Activated naive CD8-positive, alpha-beta T cell (primary cell): Measurements from ENCODE around the gene GNB5.

ENCODE experiments used
- H3K27ac Mint-ChIP-seq: one replicate; pipeline ENCODE4 v1.8.0; 2021; ENCODE audit warnings: mixed read lengths
- H3K27me3 Mint-ChIP-seq: one replicate; pipeline ENCODE4 v1.8.0; 2021; ENCODE audit warnings: mixed read lengths
- H3K36me3 Mint-ChIP-seq: one replicate; pipeline ENCODE4 v1.8.0; 2021; ENCODE audit warnings: mixed read lengths
- H3K4me1 Mint-ChIP-seq: one replicate; pipeline ENCODE4 v1.8.0; 2021; ENCODE audit warnings: low read depth, mixed read lengths
- H3K4me3 Mint-ChIP-seq: one replicate; pipeline ENCODE4 v1.8.0; 2021; ENCODE audit warnings: mild to moderate bottlenecking, mixed read lengths
- H3K9me3 Mint-ChIP-seq: one replicate; pipeline ENCODE4 v1.8.0; 2021; ENCODE audit warnings: low read depth, mixed read lengths

The GNB5 gene

GRCh38 chr15:52220251-52220650 is 29.1 kb upstream of the GNB5 start:
- H3K36me3 Mint-ChIP-seq, result no peaks in the 10 kb centered on the region
- H3K4me1 Mint-ChIP-seq, result peaks cover 21% of the 10 kb centered on the region
- H3K27ac Mint-ChIP-seq, result no peak overlapping the region
- H3K4me3 Mint-ChIP-seq, result no peak overlapping the region
- H3K9me3 Mint-ChIP-seq, result no peaks in the 10 kb centered on the region
- H3K27me3 Mint-ChIP-seq, result no peaks in the 10 kb centered on the region

- H3K4me3 Mint-ChIP-seq, result no peak overlapping the region
- no peaks in the 10 kb centered on the region for H3K27me3 Mint-ChIP-seq
- no peaks in the 10 kb centered on the region for H3K9me3 Mint-ChIP-seq
- no peak overlapping the region for H3K27ac Mint-ChIP-seq
- peaks cover 21% of the 10 kb centered on the region for H3K4me1 Mint-ChIP-seq
- H3K36me3 Mint-ChIP-seq, result no peaks in the 10 kb centered on the region
Measured at GRCh38 chr15:52218816-52219215, 27.6 kb upstream of the GNB5 start.

GRCh38 chr15:52218371-52218770 is 27.2 kb upstream of the GNB5 start:
- Mint-ChIP-seq H3K27ac (no peak overlapping the region), H3K36me3 (no peaks in the 10 kb centered on the region), H3K4me1 (peaks cover 21% of the 10 kb centered on the region), H3K27me3 (no peaks in the 10 kb centered on the region), H3K9me3 (no peaks in the 10 kb centered on the region), H3K4me3 (no peak overlapping the region)

DNA sequence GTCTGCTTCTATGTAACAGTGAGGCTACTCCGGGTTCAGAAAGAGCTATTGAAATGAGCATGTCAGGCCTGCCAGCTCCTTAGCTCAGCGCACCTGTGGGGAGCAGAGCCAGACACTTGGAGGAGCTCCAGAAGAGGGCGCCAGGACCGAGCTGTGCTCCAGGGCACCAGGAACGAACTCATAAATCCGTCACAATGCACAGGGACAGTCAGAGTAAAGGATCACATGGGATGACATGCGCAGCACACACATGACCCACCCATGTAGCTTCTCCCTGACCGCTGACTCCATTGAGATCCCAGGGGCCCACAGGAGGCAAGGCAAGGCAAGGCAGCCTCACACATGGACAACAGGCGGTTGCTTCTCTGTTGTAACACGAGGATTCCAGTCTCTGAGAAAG is 26.0 kb upstream of the GNB5 start:
- Mint-ChIP-seq H3K4me3 (no peak overlapping the region), H3K4me1 (peaks cover 14% of the 10 kb centered on the region), H3K27me3 (no peaks in the 10 kb centered on the region), H3K9me3 (no peaks in the 10 kb centered on the region), H3K27ac (no peak overlapping the region), H3K36me3 (no peaks in the 10 kb centered on the region)

DNA sequence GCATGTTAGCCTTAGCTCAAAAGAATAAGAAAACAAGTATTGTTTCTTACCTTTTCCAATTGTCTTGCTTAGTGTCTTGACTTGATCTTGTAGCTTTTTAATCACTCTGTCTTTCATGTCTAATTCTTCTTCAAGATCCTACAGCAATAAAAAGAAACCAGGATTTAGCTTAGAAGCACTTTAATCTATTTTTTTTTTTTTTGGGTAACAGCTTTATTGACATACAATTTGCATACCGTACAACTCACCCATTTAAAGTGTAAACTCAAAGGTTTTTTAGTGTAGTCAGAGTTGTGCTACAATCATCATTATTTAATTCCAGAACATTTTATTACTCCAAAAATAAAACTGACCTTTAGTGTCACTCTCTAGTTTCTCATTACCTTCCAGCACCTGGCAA is 23.4 kb upstream of the GNB5 start:
- Mint-ChIP-seq H3K27ac (no peak overlapping the region), H3K27me3 (no peaks in the 10 kb centered on the region), H3K36me3 (no peaks in the 10 kb centered on the region), H3K4me1 (no peaks in the 10 kb centered on the region), H3K9me3 (no peaks in the 10 kb centered on the region), H3K4me3 (no peak overlapping the region)

- H3K27ac Mint-ChIP-seq, result no peak overlapping the region
- H3K4me1 Mint-ChIP-seq, result no peaks in the 10 kb centered on the region
- no peaks in the 10 kb centered on the region for H3K27me3 Mint-ChIP-seq
- H3K4me3 Mint-ChIP-seq, result no peak overlapping the region
- H3K36me3 Mint-ChIP-seq, result no peaks in the 10 kb centered on the region
- H3K9me3 Mint-ChIP-seq, result no peaks in the 10 kb centered on the region
Measured at GRCh38 chr15:52213206-52213605, 22.0 kb upstream of the GNB5 start.

GRCh38 chr15:52208306-52208946 is 17.2 kb upstream of the GNB5 start:
- Mint-ChIP-seq H3K9me3 (no peaks in the 10 kb centered on the region), H3K4me3 (no peak overlapping the region), H3K27me3 (no peaks in the 10 kb centered on the region), H3K27ac (no peak overlapping the region), H3K4me1 (no peaks in the 10 kb centered on the region), H3K36me3 (no peaks in the 10 kb centered on the region)

GRCh38 chr15:52207191-52207590 is 16.0 kb upstream of the GNB5 start:
- no peak overlapping the region for H3K4me3 Mint-ChIP-seq
- no peaks in the 10 kb centered on the region for H3K27me3 Mint-ChIP-seq
- H3K27ac Mint-ChIP-seq, result no peak overlapping the region

GRCh38 chr15:52206446-52206845 is 15.3 kb upstream of the GNB5 start:
- Mint-ChIP-seq H3K27ac (peak overlapping the region; percentile 17), H3K4me1 (no peaks in the 10 kb centered on the region), H3K36me3 (no peaks in the 10 kb centered on the region), H3K27me3 (no peaks in the 10 kb centered on the region), H3K9me3 (no peaks in the 10 kb centered on the region), H3K4me3 (no peak overlapping the region)

More at GRCh38 chr15:52207191-52207590, 16.0 kb upstream of the GNB5 start:
- H3K4me1 Mint-ChIP-seq, result no peaks in the 10 kb centered on the region
- H3K9me3 Mint-ChIP-seq, result no peaks in the 10 kb centered on the region
- no peaks in the 10 kb centered on the region for H3K36me3 Mint-ChIP-seq

DNA sequence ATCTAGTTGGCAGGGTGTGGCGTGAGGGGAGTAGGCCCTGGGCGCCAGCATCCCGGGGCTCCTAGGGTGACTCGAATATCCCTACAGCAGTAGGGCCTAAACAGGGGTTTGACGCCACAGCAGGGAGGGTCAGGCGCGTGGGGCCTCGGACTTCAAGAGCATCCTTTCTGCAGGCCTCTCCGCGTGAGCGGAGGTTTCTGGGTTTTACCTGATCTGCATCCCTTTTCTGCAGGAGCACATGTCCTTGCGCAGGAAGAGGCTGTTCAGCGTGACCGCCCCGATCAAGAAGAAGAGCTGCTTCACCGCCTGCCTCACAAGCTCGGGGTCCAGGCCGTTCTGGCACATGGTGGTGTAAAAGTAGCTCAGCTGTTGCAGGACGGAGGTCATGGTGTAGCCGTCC is 13.5 kb upstream of the GNB5 start:
- Mint-ChIP-seq H3K9me3 (no peaks in the 10 kb centered on the region), H3K27ac (no peak overlapping the region), H3K27me3 (no peaks in the 10 kb centered on the region), H3K36me3 (no peaks in the 10 kb centered on the region), H3K4me3 (no peak overlapping the region), H3K4me1 (no peaks in the 10 kb centered on the region)

DNA sequence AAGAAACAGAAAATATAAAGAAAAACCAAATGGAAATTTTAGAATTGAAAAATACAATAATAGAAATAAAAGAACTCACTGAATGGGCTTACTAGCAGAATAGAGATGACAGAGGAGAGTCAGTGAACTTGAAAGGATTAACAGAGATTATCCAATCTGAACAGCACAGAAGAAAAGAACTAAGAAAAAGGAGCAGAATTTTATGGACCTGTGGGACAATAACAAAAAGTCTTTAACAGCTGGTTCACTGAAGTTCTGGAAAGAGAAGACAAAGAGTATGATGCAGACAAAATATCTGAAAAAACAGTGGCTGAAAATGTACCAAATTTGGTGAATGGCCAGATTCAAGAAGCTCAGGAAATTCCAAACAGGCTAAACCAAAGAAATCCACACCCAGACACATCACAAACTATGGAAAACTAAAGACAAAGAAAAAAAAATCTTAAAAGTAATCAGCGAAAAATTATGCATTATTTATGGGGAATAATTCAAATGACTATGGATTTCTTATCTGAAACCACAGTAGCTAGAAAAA is 9.7 kb upstream of the GNB5 start:
- Mint-ChIP-seq H3K4me3 (no peak overlapping the region), H3K9me3 (no peaks in the 10 kb centered on the region), H3K27me3 (no peaks in the 10 kb centered on the region), H3K4me1 (no peaks in the 10 kb centered on the region), H3K36me3 (no peaks in the 10 kb centered on the region), H3K27ac (no peak overlapping the region)

- no peaks in the 10 kb centered on the region for H3K27me3 Mint-ChIP-seq
- no peaks in the 10 kb centered on the region for H3K4me1 Mint-ChIP-seq
- no peaks in the 10 kb centered on the region for H3K9me3 Mint-ChIP-seq
- H3K27ac Mint-ChIP-seq, result no peak overlapping the region
- no peak overlapping the region for H3K4me3 Mint-ChIP-seq
- no peaks in the 10 kb centered on the region for H3K36me3 Mint-ChIP-seq
Measured at GRCh38 chr15:52199271-52199670, 8.1 kb upstream of the GNB5 start.

DNA sequence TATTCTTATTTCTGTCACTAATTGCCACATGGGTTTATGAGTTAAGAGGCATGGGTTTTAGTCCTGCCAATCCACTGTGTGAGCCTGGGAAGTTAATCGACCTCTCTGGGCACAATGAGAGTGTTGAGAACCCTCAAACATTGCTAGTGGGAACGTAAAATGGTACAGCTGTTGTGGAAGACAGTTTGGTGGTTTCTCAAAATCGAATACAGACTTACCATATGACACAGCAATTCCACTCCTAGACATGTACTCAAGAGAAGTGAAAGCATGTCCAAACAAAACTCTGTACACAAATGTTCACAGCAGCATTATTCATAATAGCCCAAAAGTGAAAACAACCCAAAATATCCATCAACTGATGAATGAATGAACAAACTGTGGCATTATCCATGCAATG is 5.7 kb upstream of the GNB5 start:
- Mint-ChIP-seq H3K9me3 (no peaks in the 10 kb centered on the region), H3K27ac (no peak overlapping the region), H3K36me3 (no peaks in the 10 kb centered on the region), H3K4me1 (no peaks in the 10 kb centered on the region), H3K4me3 (no peak overlapping the region), H3K27me3 (no peaks in the 10 kb centered on the region)

GRCh38 chr15:52193791-52194190 is 2.6 kb upstream of the GNB5 start:
- H3K4me3 Mint-ChIP-seq, result no peak overlapping the region
- no peaks in the 10 kb centered on the region for H3K4me1 Mint-ChIP-seq
- no peaks in the 10 kb centered on the region for H3K36me3 Mint-ChIP-seq
- no peak overlapping the region for H3K27ac Mint-ChIP-seq
- H3K9me3 Mint-ChIP-seq, result no peaks in the 10 kb centered on the region
- H3K27me3 Mint-ChIP-seq, result no peaks in the 10 kb centered on the region

GRCh38 chr15:52193321-52193720 is 2.1 kb upstream of the GNB5 start:
- H3K4me3 Mint-ChIP-seq, result no peak overlapping the region
- no peaks in the 10 kb centered on the region for H3K4me1 Mint-ChIP-seq
- no peak overlapping the region for H3K27ac Mint-ChIP-seq

More at GRCh38 chr15:52193321-52193720, 2.1 kb upstream of the GNB5 start:
- Mint-ChIP-seq H3K36me3 (no peaks in the 10 kb centered on the region), H3K9me3 (no peaks in the 10 kb centered on the region), H3K27me3 (no peaks in the 10 kb centered on the region)
